SIG-M5 (cell line): Measurements from ENCODE around the gene RAI1.

Experiments used
- DNase-seq: peaks from one replicate; lab custom pipeline; 2025; lab: John Stamatoyannopoulos, UW

The RAI1 gene

DNA sequence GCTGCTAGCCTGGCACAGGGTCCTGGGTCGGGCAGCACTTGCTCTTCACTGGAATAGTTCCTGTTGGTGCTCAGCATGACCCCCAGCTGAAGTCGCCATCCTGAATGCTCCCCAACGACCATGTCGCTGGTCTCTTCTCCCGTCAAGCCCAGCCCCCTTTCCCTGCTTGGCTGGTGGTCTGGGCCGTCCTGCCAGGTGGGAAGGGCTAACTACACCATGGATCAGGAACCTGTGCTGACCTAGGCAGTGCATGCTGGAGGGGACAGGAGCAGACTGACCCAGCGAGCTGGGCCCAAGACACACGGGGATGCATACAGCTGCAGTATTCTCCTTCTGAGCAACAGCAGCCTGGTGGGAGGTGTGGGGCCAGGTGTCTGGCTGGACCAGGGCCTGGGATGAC is 164.7 kb downstream of the RAI1 start:
- DNase-seq, result no peak

- no peak for DNase-seq
Observed at GRCh38 chr17:17846645-17847044, 165.4 kb downstream of the RAI1 start.

DNA sequence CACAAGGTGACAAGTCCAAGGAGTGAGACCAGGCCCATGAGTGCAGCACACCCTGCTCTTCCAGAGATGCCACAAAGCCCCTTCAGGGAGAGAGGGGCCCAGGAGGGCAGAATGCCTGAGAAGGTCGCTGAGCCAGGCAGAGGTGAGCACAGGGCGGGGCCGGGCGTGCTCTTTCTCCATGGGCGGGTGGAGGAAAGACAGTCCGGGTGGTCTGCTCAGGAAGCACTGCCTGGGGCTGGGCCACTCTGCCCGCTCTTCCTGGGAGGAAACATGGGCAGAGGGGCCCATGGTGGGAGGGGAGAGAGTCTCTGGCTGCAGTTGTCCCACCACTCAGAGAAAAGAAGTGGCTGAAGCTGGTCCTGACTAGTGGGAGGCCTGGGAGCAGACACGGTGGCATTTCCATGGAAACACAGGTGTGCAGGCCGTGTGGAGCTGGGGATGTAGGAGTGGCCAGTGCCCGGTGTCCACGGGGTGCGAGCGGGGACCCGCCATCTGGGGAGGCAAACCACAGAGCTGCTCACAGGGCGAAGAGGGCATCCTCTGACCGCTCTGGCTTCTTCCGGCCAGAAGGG is 165.9 kb downstream of the RAI1 start:
- DNase-seq, result no peak

- DNase-seq, result no peak
Observed at GRCh38 chr17:17847726-17848125, 166.5 kb downstream of the RAI1 start.

DNA sequence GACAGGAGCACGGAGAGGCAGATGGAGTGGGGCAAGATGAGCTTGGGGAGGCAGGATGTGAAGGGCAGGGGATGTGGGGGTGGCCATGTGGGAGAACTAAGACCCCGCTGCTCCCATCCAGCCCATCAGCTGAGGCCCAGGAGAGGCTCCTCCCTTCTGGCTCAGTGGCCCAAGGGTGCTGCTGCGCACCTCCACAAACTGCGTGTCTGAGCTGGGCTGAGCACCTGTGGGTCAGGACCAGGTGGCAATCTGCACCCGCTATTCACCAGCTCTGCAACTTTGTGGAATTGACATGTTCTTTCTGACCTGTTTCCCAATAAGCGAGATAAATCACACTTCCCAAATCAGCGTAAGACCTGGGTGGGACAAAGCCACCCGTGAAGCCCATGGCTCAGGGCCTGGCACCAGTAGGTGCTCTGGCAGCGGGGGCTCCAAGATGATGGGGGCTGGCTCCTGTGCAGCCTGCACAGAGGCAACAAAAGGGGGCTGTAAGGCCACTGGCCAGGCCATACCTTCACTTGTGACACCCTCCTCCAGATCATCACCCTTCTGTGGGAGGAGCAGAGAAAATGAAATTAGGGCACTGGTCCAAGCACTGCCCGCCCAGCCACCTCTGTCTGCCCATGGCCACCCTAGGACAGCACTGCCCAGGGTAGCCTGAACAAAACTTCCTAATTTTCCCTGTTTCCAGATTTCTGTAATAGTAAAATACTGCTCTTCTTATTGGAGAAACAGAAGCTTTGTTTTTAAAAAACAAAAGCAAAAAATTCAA is 167.2 kb downstream of the RAI1 start:
- no peak for DNase-seq

DNA sequence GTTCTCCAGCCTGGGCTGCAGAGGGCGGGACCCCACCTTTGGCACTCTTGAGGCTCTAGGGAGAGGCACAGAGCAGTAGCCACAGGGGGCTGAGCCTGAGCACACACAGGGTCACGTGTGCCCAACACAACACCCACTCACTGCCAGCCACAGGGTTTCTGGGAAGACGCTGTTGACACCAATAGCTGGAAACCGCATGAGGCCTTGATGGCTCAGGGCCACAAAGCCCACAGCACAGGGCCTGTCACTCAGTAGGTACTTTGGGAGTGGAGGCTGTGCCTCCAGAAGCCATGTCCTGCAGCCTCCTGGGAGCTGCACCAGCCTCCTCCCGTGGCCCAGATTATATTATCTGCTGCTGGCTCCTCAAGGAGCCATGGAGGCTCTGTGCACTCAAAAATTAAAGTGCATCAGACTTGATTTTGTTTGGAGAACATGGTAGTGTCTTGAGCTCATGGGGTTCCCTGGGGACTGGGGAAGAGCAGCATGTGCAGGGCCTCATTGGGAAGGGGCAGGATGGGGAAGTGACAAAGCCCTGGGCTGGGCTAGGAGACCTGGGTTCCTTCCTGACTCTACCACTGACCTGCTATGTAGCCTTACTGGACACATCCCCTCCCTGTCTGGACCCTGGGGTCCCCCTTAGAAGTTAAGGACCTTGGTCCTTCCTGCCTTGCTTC is 168.0 kb downstream of the RAI1 start:
- DNase-seq, result no peak

GRCh38 chr17:17849845-17850373 is 168.7 kb downstream of the RAI1 start:
- DNase-seq, result no peak

- no peak for DNase-seq
Observed at GRCh38 chr17:17851103-17852002, 170.1 kb downstream of the RAI1 start.

GRCh38 chr17:17852930-17853329 is 171.7 kb downstream of the RAI1 start:
- no peak for DNase-seq

DNA sequence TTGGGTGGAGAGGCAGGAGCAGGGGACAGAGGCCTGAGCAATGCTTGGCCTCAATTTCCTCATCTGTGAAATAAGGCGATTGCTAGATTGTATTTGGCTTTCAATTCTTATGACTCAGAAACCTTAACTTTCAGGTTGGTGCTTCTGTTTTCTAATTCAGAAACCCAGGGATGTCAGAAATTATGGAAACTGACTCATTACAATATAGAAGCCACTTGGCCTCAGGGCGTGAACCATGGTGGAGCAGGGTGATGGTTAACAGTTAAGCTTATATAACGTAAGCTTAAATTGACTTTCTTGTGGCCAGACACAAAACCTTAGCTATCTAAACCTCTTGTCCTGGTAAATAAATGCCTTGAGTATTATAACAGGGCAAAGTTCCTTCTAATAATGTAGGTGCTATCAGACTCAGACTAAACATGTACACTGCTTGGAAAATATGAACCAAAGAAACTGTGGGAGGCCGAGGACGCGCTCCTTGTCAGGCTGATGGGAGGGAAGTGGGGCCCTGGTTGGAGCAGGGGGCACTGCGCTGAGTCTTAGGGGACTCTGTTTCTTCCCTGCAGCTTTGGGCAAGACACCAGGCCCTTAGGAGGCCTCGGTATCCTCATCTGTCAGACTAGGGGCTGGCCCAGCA is 172.7 kb downstream of the RAI1 start:
- no peak for DNase-seq

DNA sequence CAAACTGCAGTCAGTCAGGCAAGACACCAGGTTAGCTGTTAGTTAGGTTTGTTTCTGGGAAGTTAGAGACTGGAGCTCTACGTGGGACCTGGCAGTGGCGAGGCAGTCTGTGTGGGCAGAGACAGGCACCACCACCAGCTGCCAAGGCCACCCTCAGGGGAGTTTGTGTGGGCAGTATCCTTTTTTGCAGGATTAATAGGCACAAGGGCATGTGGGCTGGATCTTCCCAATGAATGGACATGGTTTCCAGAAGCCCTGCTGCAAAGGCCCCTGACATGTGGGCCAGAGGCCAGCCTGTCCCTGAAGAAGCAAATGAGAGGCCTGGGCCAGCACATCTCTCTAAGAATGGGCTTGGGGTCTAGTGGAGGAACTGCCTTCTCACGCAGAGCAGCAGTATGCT is 174.7 kb downstream of the RAI1 start:
- DNase-seq, result no peak

- DNase-seq, result no peak
Observed at GRCh38 chr17:17856386-17856785, 175.1 kb downstream of the RAI1 start.

GRCh38 chr17:17857496-17857895 is 176.2 kb downstream of the RAI1 start:
- no peak for DNase-seq

GRCh38 chr17:17859909-17860765 is 178.9 kb downstream of the RAI1 start:
- no peak for DNase-seq

DNA sequence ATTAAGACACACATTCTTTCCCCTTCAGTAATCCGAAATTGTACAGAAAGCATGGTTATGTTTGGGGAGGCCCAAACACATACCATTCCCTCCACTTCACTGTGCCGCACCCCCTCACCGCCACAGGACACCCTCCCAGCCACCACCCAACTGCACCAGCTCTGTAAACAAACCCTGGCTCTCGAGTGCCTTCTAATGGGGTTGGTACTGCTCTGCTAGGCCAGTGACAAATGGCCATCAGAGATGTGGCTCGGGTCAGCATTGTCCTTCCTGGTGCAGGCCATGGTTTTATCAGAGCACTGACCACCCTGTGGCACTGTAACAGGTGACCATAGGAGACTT is 179.5 kb downstream of the RAI1 start:
- DNase-seq, result no peak
